Measurements from ENCODE around the gene STAB2. TPM values are rescaled to one million over a fixed set of nuclear protein-coding genes. Genes with fewer than 3 reads are reported as not detected.

The STAB2 gene
- polyA plus RNA-seq, 1 of the 3 experiments (the other 2 are of a cell fraction), result not detected

- TF ChIP-seq RXRA (IDR thresholded peaks at IDR 0.05; ENCODE audit: borderline replicate concordance, low read depth) (no peak), FOSL2 (IDR thresholded peaks at IDR 0.05; ENCODE audit: borderline replicate concordance, low read depth) (no peak), REST (IDR thresholded peaks at IDR 0.05; ENCODE audit: low read depth, low read length) (no peak), ELF1 (IDR thresholded peaks at IDR 0.05) (no peak), ZBTB33 (IDR thresholded peaks at IDR 0.05; ENCODE audit: borderline replicate concordance, low read depth) (no peak)
These were observed 67.7 kb downstream of the STAB2 start (continued) for GRCh38 chr12:103654816-103655215.

- Histone ChIP-seq H2AFZ (ENCODE audit: low read depth) (no peak overlapping the region), H4K20me1 (ENCODE audit: insufficient read depth) (no peaks in the 10 kb centered on the region), H3K4me1 (ENCODE audit: control insufficient read depth in 1 of 2, insufficient read depth in 2 of 2, low read depth in 1 of 2, low read length in 1 of 2) (no peaks in the 10 kb centered on the region), H3F3A (replicated peaks; ENCODE audit: insufficient read depth) (no peaks in the 10 kb centered on the region), H3K27ac (ENCODE audit: low read depth in 2 of 2, low read length in 1 of 2) (no peak overlapping the region), H3K27me3 (ENCODE audit: insufficient read depth) (peaks cover 12% of the 10 kb centered on the region; the same call in 1 of the 2 replicates), H3K9me3 (no peaks in the 10 kb centered on the region), H3K79me2 (ENCODE audit: insufficient read depth) (no peaks in the 10 kb centered on the region), H3K9ac (no peak overlapping the region), H3K4me2 (no peak overlapping the region), H3K36me3 (replicated peaks in 1 of 2; ENCODE audit: control insufficient read depth in 1 of 2, insufficient read depth in 2 of 2, low read length in 1 of 2) (no peaks in the 10 kb centered on the region), H3K4me3 (ENCODE audit: low read depth in 2 of 2, low read length in 1 of 2) (no peak overlapping the region), H3K9me2 (no peaks in the 10 kb centered on the region)
- ChIA-PET CTCF (interaction anchor here (1.4 kb wide), 1 partner anchor 23 kb away, joined by 7 read pairs; no protein-coding TSS in a partner anchor), POLR2A (no interaction called here)
- no CpG with 5 or more reads among the region's 1 CpG for WGBS (ENCODE audit: low lambda C conversion rate)
- TF ChIP-seq CTCF (IDR thresholded peaks at IDR 0.05) (no peak), CHD2 (IDR thresholded peaks at IDR 0.05; ENCODE audit: low read length, partially characterized antibody) (no peak), EP300 (IDR thresholded peaks at IDR 0.05; ENCODE audit: borderline replicate concordance in 1 of 2, low read depth in 1 of 2, low read length in 1 of 2) (no peak), USF2 (IDR thresholded peaks at IDR 0.05; ENCODE audit: borderline replicate concordance, low read depth, low read length) (no peak), MEF2A (IDR thresholded peaks at IDR 0.05; ENCODE audit: borderline replicate concordance, low read depth) (no peak)
- no peak for DNase-seq
These were observed 69.2 kb downstream of the STAB2 start for GRCh38 chr12:103656291-103656690.

All from SK-N-SH (cell line).